Endothelial cell of umbilical vein (primary cell): ENCODE measurements around the gene RBM28. TPM values are rescaled to one million over a fixed set of nuclear protein-coding genes. Genes with fewer than 3 reads are reported as not detected.

ENCODE experiments used
- BruUV-seq: library from RNA; stranded (reverse); fragments of 400-500 nt; replicated peaks from 2 replicates; lab custom pipeline; 2021; lab: Mats Ljungman, UMichigan
- CTCF ChIA-PET: fragments of 300-600, 350-600 bp; sonication (Branson Sonifier 250); formaldehyde crosslinking; loops from one replicate; lab custom pipeline; 2021; ENCODE audit warnings: antibody characterized with exemption, inconsistent platforms; lab: Charles Lee
- POLR2A ChIA-PET: fragments of 300-600, 350-600 bp; sonication (Branson Sonifier 250); formaldehyde crosslinking; loops from one replicate; lab custom pipeline; 2021; ENCODE audit warnings: antibody characterized with exemption, inconsistent platforms; lab: Charles Lee
- DNase-seq: peaks from one replicate; pipeline ENCODE4 v3.0.0-alpha.2; 2011; ENCODE audit warnings: low read depth, low spot score
- FAIRE-seq: peaks from 2 replicates; lab custom pipeline; 2011; peaks lifted over from hg19 to GRCh38; lab: Jason Lieb, UNC
- H2AFZ ChIP-seq: 2 replicates; pipeline ENCODE4 v1.6.0; 2012; ENCODE audit warnings: low read depth, low read length, control low read depth, inconsistent platforms
- H3K27ac ChIP-seq: 2 replicates; pipeline ENCODE4 v1.5.1; 2011; ENCODE audit warnings: low read depth, mild to moderate bottlenecking, control low read depth, low read length, moderate library complexity; ENCODE audit not compliant: insufficient read depth
- H3K27me3 ChIP-seq, 2 experiments: 2 replicates each; pipeline versions ENCODE4 v1.6.0 to v1.6.1; 2011; ENCODE audit warnings: low read length in 2 of 2, mixed read lengths in 1 of 2; ENCODE audit not compliant: control insufficient read depth in 2 of 2, insufficient read depth in 2 of 2
- H3K36me3 ChIP-seq, 2 experiments: 2 replicates in 1 of 2; 3 replicates in 1 of 2; pipeline ENCODE4 v1.5.1; 2011; ENCODE audit warnings: low read length in 2 of 2, mild to moderate bottlenecking in 1 of 2, moderate library complexity in 1 of 2; ENCODE audit not compliant: control insufficient read depth in 2 of 2, insufficient read depth in 2 of 2; ENCODE audit errors: extremely low read depth in 1 of 2
- H3K4me1 ChIP-seq: 3 replicates; pipeline ENCODE4 v1.5.1; 2011; ENCODE audit warnings: mild to moderate bottlenecking, low read length; ENCODE audit not compliant: control insufficient read depth, insufficient read depth; ENCODE audit errors: extremely low read depth
- H3K4me2 ChIP-seq: 2 replicates; pipeline ENCODE4 v1.6.1; 2011; ENCODE audit warnings: low read length, control low read depth, mixed read lengths; ENCODE audit not compliant: insufficient read depth
- H3K4me3 ChIP-seq, 3 experiments: fragments of 200-600 bp in 1 of 3; sonication (generic), shearing (Covaris generic) in 1 of 3; replicated peaks in 1 of 3; 2 replicates each; pipeline ENCODE4 v1.5.1; 2011 to 2016; ENCODE audit warnings: control low read depth in 3 of 3, low read length in 3 of 3, mild to moderate bottlenecking in 2 of 3, inconsistent platforms in 1 of 3, low read depth in 1 of 3, moderate library complexity in 1 of 3; ENCODE audit not compliant: insufficient read depth in 1 of 3
- H3K79me2 ChIP-seq: 2 replicates; pipeline ENCODE4 v1.6.0; 2012; ENCODE audit warnings: low read length, inconsistent platforms; ENCODE audit not compliant: control insufficient read depth, insufficient read depth
- H3K9ac ChIP-seq: replicated peaks from 2 replicates; pipeline ENCODE3; 2011; ENCODE audit warnings: low read length, control low read depth; ENCODE audit not compliant: insufficient read depth; ENCODE audit errors: extremely low read depth
- H3K9me1 ChIP-seq: replicated peaks from 3 replicates; pipeline ENCODE4 v1.6.0; 2011; ENCODE audit warnings: mild to moderate bottlenecking, low read length; ENCODE audit not compliant: control insufficient read depth, insufficient read depth; ENCODE audit errors: extremely low read depth
- H3K9me3 ChIP-seq: replicated peaks from 2 replicates; pipeline ENCODE4 v1.5.1; 2012; ENCODE audit warnings: low read length, inconsistent platforms; ENCODE audit not compliant: control insufficient read depth, insufficient read depth
- H4K20me1 ChIP-seq: replicated peaks from 2 replicates; pipeline ENCODE3; 2011; ENCODE audit warnings: mild to moderate bottlenecking, low read length; ENCODE audit not compliant: control insufficient read depth, insufficient read depth; ENCODE audit errors: extremely low read depth
- EZH2 ChIP-seq: IDR thresholded peaks from 2 replicates; pipeline ENCODE4 v1.6.1; 2012; ENCODE audit warnings: borderline replicate concordance, low read depth, mild to moderate bottlenecking, moderate library complexity, low read length, inconsistent platforms; ENCODE audit not compliant: severe bottlenecking
- FOS ChIP-seq: IDR thresholded peaks from 2 replicates; pipeline ENCODE4 v1.6.1; 2011; ENCODE audit warnings: mild to moderate bottlenecking, low read length, moderate library complexity, borderline replicate concordance; ENCODE audit not compliant: insufficient read depth
- GATA2 ChIP-seq: IDR thresholded peaks from 2 replicates; pipeline ENCODE4 v1.7.0; 2011; ENCODE audit warnings: low read depth, mild to moderate bottlenecking, moderate library complexity, mixed read lengths, low read length; ENCODE audit not compliant: insufficient read length, insufficient read depth
- JUN ChIP-seq: IDR thresholded peaks from 2 replicates; pipeline ENCODE4 v1.6.1; 2011; ENCODE audit warnings: borderline replicate concordance, low read depth; ENCODE audit not compliant: insufficient read length, insufficient read depth
- MYC ChIP-seq: IDR thresholded peaks from one replicate; pipeline ENCODE4 v1.6.1; 2011; ENCODE audit warnings: mild to moderate bottlenecking, low read depth, low read length
- POLR2A ChIP-seq: IDR thresholded peaks from 2 replicates; pipeline ENCODE4 v1.6.1; 2012; ENCODE audit warnings: low read depth, mild to moderate bottlenecking, control low read depth, low read length
- POLR2AphosphoS5 ChIP-seq: IDR thresholded peaks from 2 replicates; pipeline ENCODE4 v1.6.1; 2012; ENCODE audit warnings: low read depth, mild to moderate bottlenecking, control low read depth, low read length, moderate library complexity; ENCODE audit not compliant: insufficient read depth
- dilution Hi-C: fragments of 300-500 bp; cut with MboI; formaldehyde crosslinking; loops from one replicate; pipeline ENCODE4 v1.15.0; 2019; ENCODE audit warnings: low sequenced_read_pairs; ENCODE audit not compliant: extremely low pct_ligation_motif_present
- intact Hi-C: fragments of 100-400 bp; cut with micrococcal nuclease; formaldehyde crosslinking; loops from one replicate; pipeline ENCODE4 v1.10.0; 2022
- polyA plus RNA-seq, 4 experiments: library from polyadenylated mRNA; depleted of rRNA in 3 of 4; stranded (reverse) in 3 of 4; unstranded in 1 of 4; fragments of >200 nt; gene quantifications; 2 replicates each; pipeline versions ENCODE4 v1.2.1 to v1.2.3, GENCODE V29; 2011 to 2012; ENCODE audit warnings: missing spikeins in 1 of 4
- total RNA-seq: library from RNA; stranded (reverse); gene quantifications from 2 replicates; pipeline ENCODE4 v1.2.3, GENCODE V29; 2021
- TF ChIP-seq, protein P1 (sequence below), 2 donors: IDR thresholded peaks; 1 replicate in 1 of 2; 2 replicates in 1 of 2; pipeline ENCODE4 v1.5.1; 2011; ENCODE audit warnings: low read length in 2 of 2, mild to moderate bottlenecking in 2 of 2, moderate library complexity in 2 of 2, control low read depth in 1 of 2, inconsistent platforms in 1 of 2, low read depth in 1 of 2; ENCODE audit not compliant: insufficient read depth in 1 of 2; ENCODE audit errors: extremely low read depth in 1 of 2
- TF ChIP-seq, protein P2 (sequence below): IDR thresholded peaks from 2 replicates; pipeline ENCODE4 v1.6.1; 2011; ENCODE audit not compliant: insufficient read depth, insufficient read length

RBM28 gene
- total and polyA plus RNA-seq, 2 donors (not counting 3 experiments of a cell fraction or from before 2014, with no cell fraction given) = 11.6 to 58.7 TPM

DNA sequence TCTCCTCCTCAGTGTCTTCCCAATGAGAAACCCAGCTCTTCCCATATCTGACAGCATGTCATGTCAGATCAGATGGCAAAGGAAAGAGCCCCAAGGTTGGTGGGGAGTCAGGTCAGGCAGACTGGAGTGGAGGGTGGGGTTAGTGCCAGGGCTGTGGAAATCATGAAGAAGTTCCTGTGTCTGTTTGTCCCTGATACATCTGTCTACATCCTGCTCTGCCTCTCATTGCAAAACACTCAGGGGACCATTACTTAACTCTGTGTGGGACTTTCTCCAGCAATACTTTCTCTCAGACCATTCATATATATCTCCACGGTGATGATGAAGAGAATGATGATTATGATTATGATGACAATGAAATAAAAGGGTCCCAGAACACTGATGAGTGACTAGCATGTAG lies 14.5 kb upstream of the RBM28 start:
- H3K27me3 ChIP-seq = peaks cover 49 to 51% of the 10 kb centered on the region in 2 experiments
- no peaks in the 10 kb centered on the region for H4K20me1 ChIP-seq
- ChIA-PET CTCF (interaction anchor here (1.0 to 16.4 kb wide), 5 partner anchors 10 to 28 kb away, joined by 3 to 778 read pairs (median 5); partner anchors contain the start of gene RBM28), POLR2A (no interaction called here)
- no peaks in the 10 kb centered on the region for H3K9me1 ChIP-seq
- DNase-seq = no peak
- no peak overlapping the region for H2AFZ ChIP-seq
- no peak overlapping the region for H3K9ac ChIP-seq
- TF ChIP-seq, protein P1, sequence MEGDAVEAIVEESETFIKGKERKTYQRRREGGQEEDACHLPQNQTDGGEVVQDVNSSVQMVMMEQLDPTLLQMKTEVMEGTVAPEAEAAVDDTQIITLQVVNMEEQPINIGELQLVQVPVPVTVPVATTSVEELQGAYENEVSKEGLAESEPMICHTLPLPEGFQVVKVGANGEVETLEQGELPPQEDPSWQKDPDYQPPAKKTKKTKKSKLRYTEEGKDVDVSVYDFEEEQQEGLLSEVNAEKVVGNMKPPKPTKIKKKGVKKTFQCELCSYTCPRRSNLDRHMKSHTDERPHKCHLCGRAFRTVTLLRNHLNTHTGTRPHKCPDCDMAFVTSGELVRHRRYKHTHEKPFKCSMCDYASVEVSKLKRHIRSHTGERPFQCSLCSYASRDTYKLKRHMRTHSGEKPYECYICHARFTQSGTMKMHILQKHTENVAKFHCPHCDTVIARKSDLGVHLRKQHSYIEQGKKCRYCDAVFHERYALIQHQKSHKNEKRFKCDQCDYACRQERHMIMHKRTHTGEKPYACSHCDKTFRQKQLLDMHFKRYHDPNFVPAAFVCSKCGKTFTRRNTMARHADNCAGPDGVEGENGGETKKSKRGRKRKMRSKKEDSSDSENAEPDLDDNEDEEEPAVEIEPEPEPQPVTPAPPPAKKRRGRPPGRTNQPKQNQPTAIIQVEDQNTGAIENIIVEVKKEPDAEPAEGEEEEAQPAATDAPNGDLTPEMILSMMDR (IDR thresholded peaks at IDR 0.05; ENCODE audit: extremely low read depth in 1 of 2, insufficient read depth in 1 of 2, low read depth in 1 of 2, low read length in 2 of 2) = no peak
- TF ChIP-seq MYC (no peak), JUN (no peak), GATA2 (no peak), POLR2AphosphoS5 (no peak), FOS (no peak), EZH2 (no peak), POLR2A (no peak)
- TF ChIP-seq, protein P2, sequence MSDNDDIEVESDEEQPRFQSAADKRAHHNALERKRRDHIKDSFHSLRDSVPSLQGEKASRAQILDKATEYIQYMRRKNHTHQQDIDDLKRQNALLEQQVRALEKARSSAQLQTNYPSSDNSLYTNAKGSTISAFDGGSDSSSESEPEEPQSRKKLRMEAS = no peak
- peaks cover 4% of the 10 kb centered on the region for H3K4me1 ChIP-seq
- dilution Hi-C loops = no loop called here
- H3K4me3 ChIP-seq = no peak overlapping the region
- no peak overlapping the region for H3K27ac ChIP-seq
- H3K79me2 ChIP-seq = no peaks in the 10 kb centered on the region
- no peak overlapping the region for H3K4me2 ChIP-seq
- BruUV-seq = no TSS peak
- no peaks in the 10 kb centered on the region for H3K36me3 ChIP-seq
- H3K9me3 ChIP-seq = no peaks in the 10 kb centered on the region
- intact Hi-C loops = no loop called here
- FAIRE-seq = no peak
